H1 (cell line): Measurements from ENCODE around the gene NOS3. TPM values are rescaled to one million over a fixed set of nuclear protein-coding genes. Genes with fewer than 3 reads are reported as not detected.

Experiments
- BCL11A ChIP-seq, 2 experiments: IDR thresholded peaks; one replicate each; pipeline ENCODE4 v1.6.1; 2011; ENCODE audit warnings: low read depth in 2 of 2, low read length in 2 of 2, mild to moderate bottlenecking in 2 of 2
- BRCA1 ChIP-seq: IDR thresholded peaks from 2 replicates; pipeline ENCODE4 v1.6.1; 2012; ENCODE audit warnings: low read depth, low read length, improper control_type of control experiment
- CHD1 ChIP-seq: IDR thresholded peaks from 2 replicates; pipeline ENCODE4 v1.6.1; 2012; ENCODE audit warnings: low read depth, low read length, improper control_type of control experiment
- CREB1 ChIP-seq: IDR thresholded peaks from 2 replicates; pipeline ENCODE4 v1.6.1; 2012; ENCODE audit warnings: inconsistent platforms
- CTCF ChIP-seq, 3 experiments: IDR thresholded peaks; 1 replicate in 2 of 3; 2 replicates in 1 of 3; pipeline versions ENCODE4 v1.5.1 to v1.6.1; 2011; ENCODE audit warnings: low read length in 3 of 3, mild to moderate bottlenecking in 3 of 3, inconsistent platforms in 2 of 3, low read depth in 1 of 3, moderate library complexity in 1 of 3; ENCODE audit not compliant: insufficient read depth in 1 of 3; ENCODE audit errors: control extremely low read depth in 1 of 3
- EGR1 ChIP-seq: IDR thresholded peaks from 2 replicates; pipeline ENCODE4 v1.6.1; 2011; ENCODE audit warnings: low read depth, low read length, borderline replicate concordance
- GABPA ChIP-seq: IDR thresholded peaks from 2 replicates; pipeline ENCODE4 v1.6.1; 2011; ENCODE audit warnings: mild to moderate bottlenecking, low read length, moderate library complexity, borderline replicate concordance; ENCODE audit not compliant: insufficient read depth
- HDAC6 ChIP-seq: IDR thresholded peaks from one replicate; pipeline ENCODE4 v1.7.1; 2012; ENCODE audit warnings: low read depth, mild to moderate bottlenecking, inconsistent platforms, low read length, moderate library complexity
- MAFK ChIP-seq: IDR thresholded peaks from 2 replicates; pipeline ENCODE4 v1.6.1; 2012; ENCODE audit warnings: low read depth, mild to moderate bottlenecking, improper control_type of control experiment, low read length
- MAX ChIP-seq: IDR thresholded peaks from 2 replicates; pipeline ENCODE4 v1.6.1; 2012; ENCODE audit warnings: inconsistent platforms
- RAD21 ChIP-seq, 2 experiments: IDR thresholded peaks in 1 of 2; conservative IDR thresholded peaks in 1 of 2; 2 replicates each; pipeline ENCODE4 v1.6.1; 2011; ENCODE audit warnings: low read depth in 2 of 2, low read length in 2 of 2, improper control_type of control experiment in 1 of 2, inconsistent platforms in 1 of 2, mild to moderate bottlenecking in 1 of 2, moderate library complexity in 1 of 2
- SIX5 ChIP-seq: IDR thresholded peaks from 2 replicates; pipeline ENCODE4 v1.6.1; 2011; ENCODE audit warnings: mild to moderate bottlenecking, low read depth, low read length
- SP1 ChIP-seq: IDR thresholded peaks from 2 replicates; pipeline ENCODE4 v1.6.1; 2011; ENCODE audit warnings: low read depth, low read length
- SP2 ChIP-seq: IDR thresholded peaks from 2 replicates; pipeline ENCODE4 v1.6.1; 2012; ENCODE audit warnings: mild to moderate bottlenecking, low read length, inconsistent platforms
- SUZ12 ChIP-seq: fragments of 200-600 bp; sonication (generic); IDR thresholded peaks from 2 replicates; pipeline ENCODE4 v1.6.1; 2012; ENCODE audit warnings: mild to moderate bottlenecking, inconsistent platforms, low read length, moderate library complexity, mixed read lengths
- TAF7 ChIP-seq: optimal IDR thresholded peaks from 2 replicates; pipeline ENCODE3; 2011; ENCODE audit warnings: low read depth, mild to moderate bottlenecking, inconsistent platforms, low read length, moderate library complexity, borderline replicate concordance
- TBP ChIP-seq: IDR thresholded peaks from 2 replicates; pipeline ENCODE4 v1.6.1; 2011; ENCODE audit warnings: low read depth, low read length, improper control_type of control experiment
- YY1 ChIP-seq: IDR thresholded peaks from 2 replicates; pipeline ENCODE4 v1.6.1; 2011; ENCODE audit warnings: low read depth, mild to moderate bottlenecking, low read length
- polyA plus RNA-seq, 7 experiments: library from polyadenylated mRNA; depleted of rRNA in 3 of 7; stranded (reverse) in 5 of 7; unstranded in 2 of 7; fragments of >200 nt in 5 of 7; fragments of 200-250 nt in 2 of 7; gene quantifications; 1 replicate in 5 of 7; 2 replicates in 1 of 7; 4 replicates in 1 of 7; pipeline versions ENCODE4 v1.2.1 to v1.2.3, GENCODE V29; 2011 to 2013; ENCODE audit warnings: missing spikeins in 2 of 7, mixed read lengths in 2 of 7
- total RNA-seq: library from RNA; stranded (reverse); fragmentation: NEBNext Ultra II Directional; extraction: Animal tissue kit (Norgen Biotek cat#: 25700); gene quantifications from 2 replicates; pipeline ENCODE4 v1.2.1, GENCODE V29; 2021

The NOS3 gene
- total and polyA plus RNA-seq, 2 of the 8 experiments (the other 6 are each of a cell fraction or from before 2014, with no cell fraction given), result 4.4 to 16.2 TPM

DNA sequence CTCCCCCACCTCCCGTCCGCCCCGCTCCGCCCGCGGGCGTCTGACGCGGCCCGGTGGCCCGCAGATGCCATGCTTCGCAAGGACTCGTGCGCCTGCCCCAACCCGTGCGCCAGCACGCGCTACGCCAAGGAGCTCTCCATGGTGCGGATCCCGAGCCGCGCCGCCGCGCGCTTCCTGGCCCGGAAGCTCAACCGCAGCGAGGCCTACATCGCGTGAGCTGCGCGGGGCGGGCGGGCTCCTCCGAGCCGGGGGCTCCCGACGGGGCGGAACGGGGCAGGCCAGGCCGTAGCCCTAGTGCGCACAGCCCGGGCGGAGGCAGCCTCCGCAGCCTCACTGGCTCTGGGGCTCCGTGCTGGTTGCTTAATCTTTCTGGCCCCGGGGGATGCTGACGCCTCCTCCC lies 60.3 kb downstream of the NOS3 start (continued):
- TF ChIP-seq BRCA1, result no peak; the same call in 1 of the 2 replicates
- peak; percentile 100 for TF ChIP-seq MAX
- TF ChIP-seq HDAC6, result no peak
- TF ChIP-seq TBP, result no peak
- TF ChIP-seq SP1, result no peak
- no peak for TF ChIP-seq CHD1
- peak; percentile 65 for TF ChIP-seq TAF7
- TF ChIP-seq SIX5, result no peak
- peak in 1 of 3 experiments; percentile 4; a peak in 1 of 4 replicates for TF ChIP-seq CTCF (IDR thresholded peaks at IDR 0.05; ENCODE audit: control extremely low read depth in 1 of 3, insufficient read depth in 1 of 3, low read depth in 1 of 3, low read length in 3 of 3)
- 0 out of 2 replicates have a peak, but pooled peaks have one; percentile 15 for TF ChIP-seq SUZ12
- 0 out of 2 replicates have a peak, but pooled peaks have one; percentile 58 for TF ChIP-seq YY1
- TF ChIP-seq SP2, result no peak
- TF ChIP-seq MAFK, result no peak
- TF ChIP-seq BCL11A (IDR thresholded peaks at IDR 0.05; ENCODE audit: low read depth in 2 of 2, low read length in 2 of 2), result no peak
- peak; percentile 72; the same call in 1 of the 2 replicates for TF ChIP-seq CREB1
- peak; percentile 40; the same call in 1 of the 2 replicates for TF ChIP-seq EGR1
- peak in 1 of 2 experiments; percentile 20; a peak in 1 of 4 replicates for TF ChIP-seq RAD21 (IDR thresholded peaks at IDR 0.05 in 1 of 2, conservative IDR thresholded peaks at IDR 0.05 in 1 of 2; ENCODE audit: low read depth in 2 of 2, low read length in 2 of 2)
- TF ChIP-seq GABPA, result peak; percentile 84; the same call in 1 of the 2 replicates
